Fibroblast of mammary gland (primary cell): ENCODE results near the gene CHST11.

Experiments
- DNase-seq: peaks from one replicate; pipeline ENCODE4 v3.0.0-alpha.2; 2010; ENCODE audit warnings: low read depth
- H3K4me3 ChIP-seq: 2 replicates; pipeline ENCODE4 v1.5.1; 2011; ENCODE audit warnings: low read depth, mild to moderate bottlenecking, low read length, moderate library complexity; ENCODE audit not compliant: control insufficient read depth
- CTCF ChIP-seq: conservative IDR thresholded peaks from 2 replicates; pipeline ENCODE4 v1.5.1; 2011; ENCODE audit warnings: low read depth, low read length, inconsistent platforms; ENCODE audit not compliant: control insufficient read depth, insufficient read depth

Gene CHST11

GRCh38 chr12:104729610-104730446 lies 273.1 kb downstream of the CHST11 start:
- no peak for TF ChIP-seq CTCF
- DNase-seq: no peak
- H3K4me3 ChIP-seq: no peak overlapping the region

GRCh38 chr12:104730763-104731162 lies 274.0 kb downstream of the CHST11 start:
- H3K4me3 ChIP-seq: no peak overlapping the region
- TF ChIP-seq CTCF: no peak
- no peak for DNase-seq

GRCh38 chr12:104733717-104734175 lies 277.0 kb downstream of the CHST11 start:
- H3K4me3 ChIP-seq: no peak overlapping the region
- no peak for DNase-seq
- no peak for TF ChIP-seq CTCF

- no peak for TF ChIP-seq CTCF
- no peak overlapping the region for H3K4me3 ChIP-seq
- no peak for DNase-seq
These were observed 277.9 kb downstream of the CHST11 start for GRCh38 chr12:104734541-104735095.

- no peak overlapping the region for H3K4me3 ChIP-seq
- no peak for DNase-seq
- TF ChIP-seq CTCF: no peak
These were observed 279.1 kb downstream of the CHST11 start for GRCh38 chr12:104735801-104736200.

GRCh38 chr12:104736307-104736706 lies 279.6 kb downstream of the CHST11 start:
- peak; percentile 91 for DNase-seq
- TF ChIP-seq CTCF: peak; percentile 19
- no peak overlapping the region for H3K4me3 ChIP-seq
